CD4-positive, alpha-beta T cell treated with Interferon alpha-2 for 1 hour (primary cell): ENCODE measurements around the gene CHRNE.
A peak's percentile ranks its signal among the peaks of the same experiment; 100 is the strongest.
"Not testable (repeated sequence)": the region's sequence is repeated elsewhere in the genome, so short reads cannot be mapped to it uniquely, and the experiment has no call there.

ENCODE experiments used
- DNase-seq, 2 donors: peaks; one replicate each; pipeline ENCODE4 v3.0.0-alpha.2; 2020 to 2022

Gene CHRNE

DNA sequence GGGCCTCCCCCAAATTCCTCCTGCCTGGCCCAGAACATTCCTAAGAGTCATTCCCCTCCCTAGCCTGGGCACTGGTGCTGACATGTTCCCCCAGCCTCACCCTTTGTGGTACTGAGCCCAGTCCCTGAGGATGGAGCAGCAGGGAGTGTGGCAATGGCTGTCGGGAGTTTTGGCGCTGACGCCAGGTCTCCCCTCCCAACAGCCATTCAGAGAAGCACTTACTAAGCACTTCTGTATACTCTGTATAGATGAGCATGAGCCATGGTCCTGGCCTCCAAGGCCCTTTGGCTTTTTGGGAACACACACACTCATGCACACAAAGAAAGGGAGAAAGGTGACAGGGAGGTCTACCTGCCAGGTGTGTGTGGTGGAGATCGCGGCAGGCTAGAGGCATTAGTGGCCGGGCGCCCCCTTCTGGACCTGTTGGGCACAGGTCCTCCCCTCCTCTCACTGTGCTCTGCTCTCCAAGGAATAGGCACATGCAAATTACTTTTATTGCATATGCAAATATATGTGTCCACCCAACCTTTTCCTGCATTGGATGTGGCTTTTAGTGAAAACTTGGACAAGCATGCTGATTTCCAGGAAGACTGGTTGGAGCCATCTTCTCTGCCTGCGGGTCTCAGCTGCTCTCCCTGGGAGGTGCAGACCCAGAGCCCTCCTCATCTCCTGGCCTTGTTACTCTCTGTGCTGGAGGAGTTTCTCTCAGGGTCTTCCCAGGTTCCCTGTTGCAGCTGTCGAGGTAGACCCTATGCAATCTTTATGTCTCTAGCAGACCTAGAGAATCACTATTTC is 20.9 kb downstream of the CHRNE start:
- DNase-seq, result peak; percentile 59 to 75

DNA sequence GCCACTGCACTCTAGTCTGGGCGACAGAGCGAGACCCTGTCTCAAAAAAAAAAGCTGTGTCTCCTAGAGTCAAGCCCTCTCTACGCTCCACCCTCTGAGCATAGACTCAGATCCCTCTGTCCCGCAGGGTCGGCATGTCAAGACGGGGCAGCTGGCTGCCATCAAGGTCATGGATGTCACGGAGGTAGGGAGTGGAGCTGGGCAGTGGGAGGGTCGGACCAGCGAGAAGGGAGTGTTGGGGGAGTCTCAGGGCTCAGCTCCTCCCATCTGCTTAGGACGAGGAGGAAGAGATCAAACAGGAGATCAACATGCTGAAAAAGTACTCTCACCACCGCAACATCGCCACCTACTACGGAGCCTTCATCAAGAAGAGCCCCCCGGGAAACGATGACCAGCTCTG is 22.0 kb downstream of the CHRNE start:
- no peak for DNase-seq

DNA sequence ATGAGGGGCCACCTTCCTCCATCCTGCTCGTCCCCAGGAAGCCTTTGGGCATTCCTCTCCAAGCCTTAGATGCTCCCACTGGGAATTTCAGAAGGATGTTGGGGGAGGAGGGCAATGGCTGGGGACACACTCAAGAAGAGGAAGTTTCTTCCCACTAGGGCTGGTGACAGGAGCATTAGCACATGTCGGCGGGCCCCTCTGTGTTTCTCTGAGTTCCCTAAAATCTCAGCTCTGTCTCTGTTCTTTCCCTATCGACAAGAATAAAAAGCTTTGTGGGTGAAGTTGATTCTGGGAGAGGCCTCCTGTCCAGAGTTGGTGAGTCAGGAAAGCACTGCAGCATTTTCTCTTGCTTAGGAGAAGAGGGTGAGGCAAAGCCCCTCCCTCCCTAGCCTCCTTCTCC is 23.3 kb downstream of the CHRNE start:
- DNase-seq, result no peak

DNA sequence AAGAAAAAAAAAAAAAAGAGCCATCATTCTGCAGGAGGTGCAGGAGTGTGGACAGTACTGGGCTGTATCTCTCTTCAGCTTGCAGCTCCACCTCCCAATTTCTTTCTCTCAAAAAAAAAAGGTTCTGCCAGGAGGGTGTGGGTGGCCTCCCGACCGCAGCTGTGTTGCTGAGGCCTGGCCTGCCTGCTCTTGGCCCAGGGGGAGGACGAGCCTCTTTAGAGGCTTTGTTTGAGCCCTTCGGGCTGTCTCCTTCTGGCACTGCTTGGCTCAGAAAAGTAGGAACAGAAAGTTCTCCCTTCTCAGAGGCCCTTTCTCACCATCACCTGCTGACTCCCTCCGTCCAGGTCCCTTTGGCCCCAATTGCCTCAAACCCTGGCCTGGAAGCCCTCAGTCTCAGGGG is 25.8 kb downstream of the CHRNE start:
- no peak for DNase-seq

DNA sequence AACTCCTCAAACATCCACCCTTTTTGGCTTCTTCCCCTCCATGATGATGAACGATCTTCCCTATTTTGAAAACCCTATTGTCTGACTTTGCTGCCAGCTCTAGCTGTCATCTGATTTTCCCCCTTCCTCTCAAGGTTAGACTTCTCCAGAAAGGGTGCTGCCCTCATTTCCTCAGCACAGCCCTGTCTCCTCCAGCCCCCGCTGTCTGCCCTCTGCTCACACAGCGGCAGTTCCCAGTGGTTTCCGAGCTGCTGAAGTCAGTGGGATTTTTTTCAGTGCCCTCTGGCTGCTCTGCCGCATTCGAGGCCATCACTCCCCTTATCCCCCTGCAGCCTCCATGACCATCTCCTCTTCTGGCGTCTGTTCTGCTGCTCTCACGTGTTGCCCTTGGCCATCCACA is 30.1 kb downstream of the CHRNE start:
- DNase-seq, result no peak

DNA sequence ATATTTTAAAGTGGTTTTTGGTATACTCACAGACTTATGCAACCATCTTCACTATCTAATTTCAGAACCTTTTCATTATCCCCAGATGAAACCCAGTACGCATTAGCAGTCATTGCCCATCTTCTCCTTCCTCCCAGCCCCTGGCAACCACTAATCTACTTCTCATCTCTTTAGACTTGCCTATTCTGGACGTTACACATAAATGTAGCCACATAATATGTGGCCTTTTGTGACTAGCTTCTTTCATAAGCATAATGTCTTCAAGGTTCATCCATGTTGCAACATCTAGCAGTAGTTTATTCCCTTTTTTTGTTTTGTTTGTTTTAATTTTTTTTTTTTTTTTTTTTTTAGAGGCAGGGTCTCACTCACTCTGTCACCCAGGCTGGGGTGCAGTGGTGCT is 32.0 kb downstream of the CHRNE start:
- DNase-seq, result no peak

DNA sequence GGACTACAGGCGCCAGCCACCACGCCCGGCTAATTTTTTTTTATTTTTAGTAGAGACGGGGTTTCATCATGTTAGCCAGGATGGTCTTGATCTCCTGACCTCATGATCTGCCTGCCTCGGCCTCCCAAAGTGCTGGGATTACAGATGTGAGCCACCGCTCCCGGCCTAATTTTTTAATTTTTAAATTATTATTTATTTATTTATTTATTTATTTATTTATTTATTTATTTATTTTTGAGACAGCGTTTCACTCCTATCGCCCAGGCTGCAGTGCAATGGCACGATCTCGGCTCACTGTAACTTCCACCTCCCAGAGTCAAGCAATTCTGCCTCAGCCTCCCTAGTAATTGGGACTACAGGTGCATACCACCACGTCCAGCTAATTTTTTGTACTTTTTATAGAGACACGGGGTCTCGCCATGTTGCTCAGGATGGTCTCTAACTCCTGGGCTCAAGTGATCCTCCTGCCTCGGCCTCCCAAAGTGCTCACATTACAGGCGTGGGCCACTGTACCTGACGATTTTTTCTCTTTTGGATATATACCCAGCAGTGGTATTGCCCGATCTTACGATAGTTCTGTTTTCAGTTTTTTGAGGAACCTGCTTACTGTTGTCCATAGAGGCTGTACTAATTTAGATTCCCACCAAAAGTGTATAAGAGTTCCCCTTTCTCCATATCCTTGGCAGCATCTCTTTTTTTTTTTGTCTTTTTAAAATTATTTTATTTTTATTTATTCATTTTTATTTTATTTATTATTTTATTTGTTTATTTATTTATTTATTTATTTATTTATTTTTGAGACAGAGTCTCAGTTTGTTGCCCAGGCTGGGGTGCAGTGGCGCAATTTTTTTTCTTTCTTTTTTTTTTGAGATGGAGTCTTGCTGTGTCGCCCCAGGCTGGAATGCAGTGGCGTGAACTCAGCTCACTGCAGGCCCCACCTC is 33.6 kb downstream of the CHRNE start:
- not testable (repeated sequence) for DNase-seq

DNA sequence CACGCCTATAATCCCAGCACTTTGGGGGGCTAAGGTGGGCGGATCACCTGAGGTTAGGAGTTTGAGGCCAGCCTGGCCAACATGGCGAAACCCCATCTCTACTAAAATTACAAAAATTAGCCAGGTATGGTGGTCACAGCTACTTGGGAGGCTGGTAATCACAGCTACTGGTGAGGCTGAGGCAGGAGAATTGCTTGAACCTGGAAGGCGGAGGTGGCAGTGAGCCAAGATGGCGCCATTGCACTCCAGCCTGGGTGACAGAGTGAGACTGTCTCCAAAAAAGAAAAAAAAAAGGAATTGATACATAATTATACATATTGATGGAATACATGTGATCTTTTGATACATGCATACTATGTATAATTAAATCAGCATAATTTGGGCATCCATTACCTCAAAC is 35.4 kb downstream of the CHRNE start:
- not testable (repeated sequence) for DNase-seq

DNA sequence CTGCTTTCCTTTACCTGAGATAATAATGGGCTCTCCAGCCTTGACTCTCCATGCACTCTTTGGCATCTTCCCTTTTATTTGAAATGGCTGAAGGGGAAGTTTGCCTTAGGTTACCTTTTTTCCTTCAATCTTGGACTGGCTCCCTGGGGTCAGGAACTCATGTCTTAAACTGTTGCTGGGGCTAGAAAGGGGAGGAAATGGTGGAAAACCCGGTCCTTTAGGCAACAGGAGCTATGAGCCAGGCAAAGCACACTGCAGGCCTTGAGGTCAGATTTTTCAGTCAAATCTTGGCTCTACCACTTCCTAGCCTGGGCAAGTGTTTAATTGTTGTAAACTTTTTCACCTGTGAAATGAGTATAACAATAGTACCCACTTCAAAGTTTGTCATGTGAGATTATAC is 39.6 kb downstream of the CHRNE start:
- DNase-seq, result no peak

DNA sequence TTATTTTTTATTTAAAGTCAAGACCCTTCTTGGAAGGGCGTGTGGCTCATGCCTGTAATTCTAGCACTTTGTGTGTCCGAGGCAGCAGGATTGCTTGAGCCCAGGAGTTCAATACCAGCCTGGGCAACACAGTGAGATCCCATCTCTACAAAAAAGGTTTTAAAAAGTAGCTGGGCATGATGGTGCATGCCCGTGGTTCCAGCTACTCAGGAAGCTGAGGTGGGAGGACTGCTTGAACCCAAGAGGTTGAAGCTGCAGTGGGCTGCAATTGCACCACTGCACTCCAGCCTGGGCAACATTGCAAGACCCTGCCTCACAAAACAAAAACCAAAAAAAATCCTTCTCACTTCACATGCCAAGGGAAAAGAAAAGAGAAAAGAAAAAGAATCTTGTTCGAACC is 40.2 kb downstream of the CHRNE start:
- no peak for DNase-seq

DNA sequence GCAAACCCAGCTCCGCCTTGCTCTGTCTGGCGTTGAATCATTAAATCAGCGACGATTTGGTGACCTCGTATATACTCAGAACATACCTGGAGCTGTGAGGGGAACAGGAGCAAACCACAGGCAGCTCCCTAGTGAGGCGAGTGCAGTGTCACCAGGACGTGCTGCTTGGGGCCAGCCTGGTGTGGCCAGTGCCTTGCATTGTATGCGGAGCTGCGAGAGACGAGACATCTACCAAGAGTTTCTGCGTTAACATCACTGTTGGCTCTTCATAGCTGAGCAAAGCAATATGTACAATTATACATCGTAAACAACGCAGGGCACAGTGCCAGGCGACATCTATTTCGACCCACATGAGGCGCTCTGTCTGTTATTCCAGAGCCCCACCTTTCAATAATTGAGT is 41.8 kb downstream of the CHRNE start:
- no peak for DNase-seq

DNA sequence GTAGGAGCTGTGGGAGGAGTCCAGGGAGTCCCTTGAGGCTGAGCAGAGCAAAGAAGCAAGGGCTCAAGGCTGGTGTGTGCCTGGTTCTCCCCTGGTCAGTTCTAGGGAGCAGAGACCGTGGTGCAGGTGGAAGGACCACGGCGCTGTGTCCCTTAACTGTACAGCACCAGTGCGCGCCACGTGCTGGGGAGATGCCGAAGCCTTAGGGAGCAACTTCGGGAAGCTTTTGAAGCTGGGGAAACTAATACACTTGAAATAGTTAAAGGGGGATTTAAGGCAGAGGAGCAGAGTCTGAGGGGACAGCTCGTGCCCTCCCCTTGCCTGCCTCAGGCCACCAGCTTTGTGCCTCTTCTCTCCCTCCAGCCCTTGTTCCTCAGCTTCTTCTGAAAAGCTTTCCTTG is 42.2 kb downstream of the CHRNE start:
- DNase-seq, result no peak

DNA sequence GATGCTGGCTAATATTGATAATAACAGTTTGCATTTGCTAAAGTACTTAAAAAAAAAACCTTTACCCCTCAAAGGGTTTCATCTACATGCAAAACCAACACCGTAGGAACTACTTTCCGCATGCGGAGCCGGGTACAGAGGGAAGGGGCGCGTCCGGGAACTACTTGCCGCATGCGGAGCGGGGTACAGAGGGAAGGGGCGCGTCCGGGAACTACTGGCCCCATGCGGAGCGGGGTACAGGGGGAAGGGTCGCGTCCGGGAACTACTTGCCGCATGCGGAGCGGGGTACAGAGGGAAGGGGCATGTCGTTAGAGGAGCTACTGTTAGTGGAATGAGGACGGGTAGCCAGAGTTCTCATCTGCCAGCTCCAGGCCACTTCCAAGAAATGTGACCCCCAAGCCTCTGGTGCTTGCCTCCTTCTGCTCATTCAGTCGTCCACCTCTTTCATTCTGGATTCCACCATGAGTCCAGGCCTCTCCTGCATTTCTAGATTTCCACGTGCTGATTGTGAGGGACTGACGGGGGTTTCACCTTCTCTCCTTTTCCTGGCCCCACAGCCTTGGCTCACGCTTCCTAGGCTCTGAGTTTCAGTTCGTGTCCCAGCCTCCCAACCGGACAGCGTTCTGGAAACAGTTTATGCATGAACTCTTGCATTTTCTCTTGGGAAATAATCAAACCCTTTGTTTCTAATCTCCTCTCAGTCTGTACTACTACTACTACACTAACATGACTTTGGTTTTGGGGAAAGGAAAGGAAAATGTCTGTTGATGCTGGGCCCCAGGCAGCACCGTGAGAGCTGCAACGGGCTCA is 42.9 kb downstream of the CHRNE start:
- no peak for DNase-seq

DNA sequence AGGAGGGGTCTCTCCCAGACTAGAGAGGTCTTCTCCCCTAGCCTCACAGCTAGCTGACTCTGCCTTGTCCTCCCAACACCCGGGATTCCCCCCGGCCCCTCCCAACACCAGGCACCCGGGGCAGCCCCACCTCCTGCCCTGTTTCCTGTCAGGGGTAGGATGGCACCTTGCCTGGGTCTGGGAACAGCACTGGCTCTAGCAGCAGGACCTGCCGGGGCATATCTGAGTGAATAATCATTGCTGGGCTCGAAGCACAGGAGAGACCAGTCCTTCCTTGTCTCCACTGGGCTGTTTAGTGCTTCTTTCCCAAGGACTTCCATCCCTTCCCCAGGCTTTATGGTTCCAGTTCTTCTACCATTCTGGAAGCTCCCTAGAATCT is 44.0 kb downstream of the CHRNE start:
- DNase-seq, result no peak

DNA sequence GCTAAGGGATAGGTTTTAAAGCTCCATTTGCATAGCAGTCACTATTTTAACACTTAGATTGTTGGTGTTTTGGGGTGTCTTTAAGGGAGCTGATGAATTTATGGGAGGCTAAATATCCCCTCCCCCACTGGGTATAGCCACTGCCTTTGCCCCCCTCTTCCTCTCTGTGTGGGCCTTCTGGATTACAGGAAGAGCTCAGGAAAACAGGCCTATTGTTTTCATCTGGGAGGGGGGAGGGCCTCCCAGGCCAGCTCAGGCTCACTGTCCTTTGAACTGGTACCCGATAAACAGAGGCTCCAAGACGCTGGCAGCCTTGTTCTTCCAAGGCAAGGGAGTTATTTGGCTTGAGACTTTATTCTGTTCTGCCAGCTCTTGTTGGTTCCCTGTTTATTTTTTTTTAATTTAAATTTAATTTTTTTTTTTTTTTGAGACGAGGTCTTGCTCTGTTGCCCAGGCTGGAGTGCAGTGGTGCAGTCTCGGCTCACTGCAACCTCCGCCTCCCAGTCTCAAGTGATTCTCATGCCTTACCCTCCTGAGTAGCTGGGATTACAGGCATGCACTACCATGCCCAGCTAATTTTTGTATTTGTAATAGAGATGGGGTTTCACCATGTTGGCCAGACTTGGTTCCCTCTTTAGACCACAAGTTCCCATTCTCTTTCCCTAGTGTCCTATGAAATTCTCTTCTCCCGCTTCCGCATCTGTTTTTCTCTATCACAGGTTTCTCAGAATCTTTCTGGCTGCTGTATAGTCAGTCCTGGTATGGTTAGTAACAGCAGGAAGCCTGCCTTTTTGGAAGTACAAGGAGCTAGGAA is 44.6 kb downstream of the CHRNE start:
- no peak for DNase-seq

DNA sequence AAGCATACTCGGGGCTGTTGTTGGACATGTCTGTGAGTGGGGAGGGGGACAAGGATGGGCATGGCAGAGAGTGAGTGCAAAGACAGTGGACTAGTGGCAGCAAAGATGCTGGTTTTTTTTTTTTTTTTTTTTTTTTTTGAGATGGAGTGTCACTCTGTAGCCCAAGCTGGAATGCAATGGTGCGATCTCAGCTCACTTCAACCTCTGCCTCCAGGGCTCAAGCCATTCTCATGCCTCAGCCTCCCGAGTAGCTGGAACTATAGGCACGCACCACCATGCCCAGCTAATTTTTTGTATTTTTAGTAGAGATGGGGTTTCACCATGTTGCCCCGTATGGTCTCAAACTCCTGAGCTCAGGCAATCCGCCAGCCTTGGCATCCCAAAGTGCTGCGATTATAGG is 45.6 kb downstream of the CHRNE start:
- not testable (repeated sequence) for DNase-seq

DNA sequence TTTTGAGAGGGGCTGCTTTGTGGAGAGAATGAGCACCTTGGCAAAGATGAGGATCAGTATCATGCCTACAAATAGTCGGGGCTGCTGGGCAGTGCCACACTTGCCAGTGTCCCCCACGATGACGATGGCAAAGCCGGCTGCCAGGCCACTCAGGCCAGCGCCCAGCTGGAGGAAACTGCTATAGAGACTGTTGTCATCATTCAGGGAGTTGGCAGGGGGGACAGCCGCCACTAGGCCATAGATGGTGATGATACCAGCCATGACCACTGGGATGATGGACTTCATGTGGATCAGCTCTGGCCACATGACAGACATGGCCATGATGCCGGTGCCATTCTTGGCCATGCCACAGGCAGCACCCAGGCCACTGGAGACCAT is 46.0 kb downstream of the CHRNE start:
- DNase-seq, result no peak

DNA sequence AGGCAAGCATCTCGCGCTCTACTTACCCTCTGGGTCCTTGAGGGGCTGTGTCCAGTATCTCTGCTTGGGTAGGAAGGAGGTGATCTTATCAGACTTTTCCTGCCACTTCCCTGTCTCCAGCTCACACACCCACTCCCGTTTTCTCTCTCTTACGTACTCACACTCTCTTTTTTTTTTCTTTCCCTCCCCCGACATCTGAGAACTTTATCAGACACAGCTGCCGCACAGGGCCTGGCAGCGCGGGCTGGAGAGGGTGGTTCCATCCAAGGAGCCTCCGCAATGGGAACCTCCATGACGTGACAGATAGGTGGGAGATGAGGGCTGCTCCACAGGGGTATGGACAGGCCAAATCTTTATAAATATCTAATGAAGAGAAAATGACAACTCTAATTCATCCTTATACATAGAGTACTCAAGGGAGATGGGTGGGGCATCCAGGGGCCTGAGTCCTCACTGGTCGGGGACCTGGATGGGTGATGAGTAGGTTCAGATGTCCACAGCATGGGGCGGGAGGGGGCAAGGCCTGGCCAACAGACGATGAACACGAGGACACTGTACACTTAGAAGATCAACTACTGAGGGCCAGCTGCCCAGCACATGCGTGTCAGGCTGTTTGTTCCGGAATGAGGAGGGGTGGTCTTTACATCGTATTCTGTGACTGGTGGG is 46.5 kb downstream of the CHRNE start:
- no peak for DNase-seq

DNA sequence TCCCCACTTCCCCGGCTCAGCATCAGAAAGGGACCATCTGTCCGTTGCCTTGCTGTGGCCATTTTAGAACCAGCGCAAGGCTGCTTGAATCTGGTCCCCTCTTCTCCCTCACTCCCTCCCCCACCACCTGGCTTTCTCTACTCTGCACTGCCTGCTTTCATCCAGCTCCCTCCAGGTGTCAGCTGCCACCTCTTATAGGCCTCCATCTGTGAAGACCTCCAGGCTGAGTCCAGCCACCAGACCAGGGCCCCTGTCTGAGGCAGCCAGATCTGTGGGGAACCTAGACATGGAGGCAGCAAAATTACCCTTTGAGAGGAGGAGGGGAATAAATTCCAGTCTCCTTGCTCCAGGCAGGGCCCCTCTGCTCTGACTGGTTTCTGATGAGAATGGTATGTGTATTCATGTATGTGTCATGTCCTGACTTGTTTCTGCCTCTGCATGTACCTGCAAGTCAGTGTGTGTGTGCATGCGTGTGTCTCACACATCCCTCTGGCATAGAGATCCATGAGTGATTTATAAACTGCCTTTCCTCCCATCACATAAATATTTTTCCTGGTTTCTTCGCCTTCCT is 48.7 kb downstream of the CHRNE start:
- no peak for DNase-seq

DNA sequence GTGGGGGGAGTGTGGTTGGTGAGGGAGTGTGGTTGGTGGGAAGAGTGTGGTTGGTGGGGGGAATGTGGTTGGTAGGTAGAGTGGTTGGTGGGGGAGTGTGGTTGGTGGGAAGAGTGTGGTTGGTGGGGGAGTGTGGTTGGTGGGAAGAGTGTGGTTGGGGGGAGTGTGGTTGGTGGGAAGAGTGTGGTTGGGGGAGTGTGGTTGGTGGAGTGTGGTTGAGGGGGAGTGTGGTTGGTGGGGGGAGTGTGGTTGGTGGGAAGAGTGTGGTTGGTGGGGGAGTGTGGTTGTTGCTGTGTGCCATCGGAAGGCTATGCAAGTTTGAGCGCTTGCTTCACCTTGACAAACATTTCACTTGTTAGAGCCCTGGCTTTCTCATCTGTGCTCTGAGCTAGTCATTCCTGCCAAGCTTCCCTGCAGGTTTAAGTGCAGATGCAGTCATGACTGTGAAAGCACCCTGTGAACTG is 49.7 kb downstream of the CHRNE start:
- peak; percentile 14 to 55 for DNase-seq

DNA sequence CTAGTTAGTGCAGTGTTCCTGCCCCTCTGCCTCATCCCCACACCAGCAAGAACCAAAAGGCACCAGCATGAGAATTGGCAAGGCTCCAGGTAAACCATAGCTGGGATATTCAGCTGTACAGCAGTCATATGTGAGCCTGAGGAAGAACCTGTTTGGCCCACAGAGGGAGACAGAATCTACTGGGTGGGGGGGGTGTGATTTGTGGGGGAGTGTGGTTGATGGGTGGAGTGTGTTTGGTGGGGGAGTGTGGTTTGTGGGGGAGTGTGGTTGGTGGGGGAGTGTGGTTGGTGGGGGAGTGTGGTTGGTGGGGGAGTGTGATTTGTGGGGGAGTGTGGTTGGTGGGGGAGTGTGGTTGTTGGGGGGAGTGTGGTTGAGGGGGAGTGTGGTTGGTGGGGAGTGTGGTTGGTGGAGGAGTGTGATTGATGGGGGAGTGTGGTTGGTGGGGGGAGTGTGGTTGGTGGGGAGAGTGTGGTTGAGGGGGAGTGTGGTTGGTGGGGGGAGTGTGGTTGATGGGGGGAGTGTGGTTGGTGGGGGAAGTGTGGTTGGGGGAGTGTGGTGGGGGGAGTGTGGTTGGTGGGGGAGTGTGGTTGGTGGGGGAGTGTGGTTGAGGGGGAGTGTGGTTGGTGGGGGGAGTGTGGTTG is 50.2 kb downstream of the CHRNE start:
- peak; percentile 6 to 50 for DNase-seq
